ENCODE data around the gene NAPB. TPM values are rescaled to one million over a fixed set of nuclear protein-coding genes. Genes with fewer than 3 reads are reported as not detected.
"Not testable (repeated sequence)": the region's sequence is repeated elsewhere in the genome, so short reads cannot be mapped to it uniquely, and the experiment has no call there.

Gene NAPB
- total RNA-seq, 1 experiment from 2014 or later = 9.4 TPM

GRCh38 chr20:23361119-23361475 is 60.2 kb downstream of the NAPB start:
- in situ Hi-C loops (cut with HindIII; ENCODE audit: low pct_unique_long_range_greater_than_20kb, low sequenced_read_pairs) = no loop called here
- peak; percentile 38 for DNase-seq (ENCODE audit: low read depth, low spot score)

DNA sequence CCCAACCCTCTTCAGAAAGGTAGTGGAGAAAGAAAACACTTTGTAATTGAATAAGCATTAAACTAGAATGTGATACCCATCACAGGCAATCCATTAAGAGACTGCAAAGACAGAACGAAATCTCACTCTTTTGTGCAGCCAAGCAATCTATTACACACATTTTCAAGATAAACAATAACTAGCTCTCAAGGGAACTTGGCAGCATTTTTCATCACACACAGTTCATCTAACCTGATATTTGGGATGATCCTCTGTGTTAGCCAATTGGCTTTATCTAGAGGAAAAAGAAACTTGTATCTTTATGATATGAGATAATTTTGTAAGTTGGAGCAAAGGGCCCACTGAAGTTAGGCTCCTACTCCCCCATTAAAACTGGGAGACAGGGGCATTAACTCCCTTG is 60.8 kb downstream of the NAPB start:
- in situ Hi-C loops (cut with HindIII; ENCODE audit: low pct_unique_long_range_greater_than_20kb, low sequenced_read_pairs) = no loop called here
- no peak for DNase-seq (ENCODE audit: low read depth, low spot score)

DNA sequence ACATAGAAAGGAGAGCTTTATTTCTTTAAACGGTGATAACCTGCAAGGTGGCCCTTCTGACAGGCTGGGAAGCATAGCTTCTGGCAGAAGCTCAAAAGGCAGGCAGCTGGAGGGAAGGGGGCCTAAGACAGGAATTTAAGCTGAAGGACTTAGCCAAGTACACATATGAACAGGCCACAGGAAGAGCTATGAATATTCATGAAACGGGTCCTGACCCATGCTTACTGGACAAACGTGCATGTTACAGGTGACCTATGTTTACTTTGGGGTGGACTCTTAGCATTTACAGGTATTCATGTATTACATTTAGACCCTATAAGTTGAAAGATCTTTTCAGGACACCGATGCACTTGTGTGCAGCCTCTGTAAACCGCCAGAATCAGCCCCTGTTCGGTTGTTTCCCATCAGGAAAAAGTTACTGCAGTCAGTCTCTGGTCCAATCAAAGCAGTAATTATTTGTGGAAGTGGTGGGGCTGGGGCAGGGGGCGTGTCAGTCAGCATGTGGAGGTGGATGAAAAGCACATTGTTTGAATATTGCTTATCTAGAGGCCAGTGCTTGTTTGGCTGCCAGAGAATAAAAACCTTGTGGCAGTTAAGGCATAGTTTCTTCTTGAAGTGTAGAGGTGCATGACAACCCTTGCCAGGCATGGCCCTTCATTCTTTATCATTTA is 62.2 kb downstream of the NAPB start:
- peak; percentile 91 for DNase-seq (ENCODE audit: low read depth, low spot score)
- in situ Hi-C loops (cut with HindIII; ENCODE audit: low pct_unique_long_range_greater_than_20kb, low sequenced_read_pairs) = no loop called here

DNA sequence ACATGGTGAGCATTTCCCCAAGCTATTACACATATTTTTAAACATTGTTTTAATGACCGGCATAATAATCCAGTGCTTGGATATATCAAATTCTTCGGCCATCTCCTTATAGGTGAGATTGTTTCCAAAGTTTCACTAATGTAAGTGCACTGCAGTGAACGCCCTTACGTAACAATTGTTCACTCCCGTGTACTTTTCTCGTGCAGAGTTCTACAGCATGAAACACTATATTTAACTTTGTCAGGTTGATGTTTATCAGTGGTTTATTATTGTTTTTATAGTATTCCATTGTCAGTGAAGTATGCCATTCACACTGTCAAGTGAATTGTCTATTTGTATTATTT is 62.8 kb downstream of the NAPB start:
- in situ Hi-C loops (cut with HindIII; ENCODE audit: low pct_unique_long_range_greater_than_20kb, low sequenced_read_pairs) = no loop called here
- no peak for DNase-seq (ENCODE audit: low read depth, low spot score)

- in situ Hi-C loops (cut with HindIII; ENCODE audit: low pct_unique_long_range_greater_than_20kb, low sequenced_read_pairs) = no loop called here
- peak; percentile 99 for DNase-seq (ENCODE audit: low read depth, low spot score)
Observed at GRCh38 chr20:23357767-23358562, 63.3 kb downstream of the NAPB start.

DNA sequence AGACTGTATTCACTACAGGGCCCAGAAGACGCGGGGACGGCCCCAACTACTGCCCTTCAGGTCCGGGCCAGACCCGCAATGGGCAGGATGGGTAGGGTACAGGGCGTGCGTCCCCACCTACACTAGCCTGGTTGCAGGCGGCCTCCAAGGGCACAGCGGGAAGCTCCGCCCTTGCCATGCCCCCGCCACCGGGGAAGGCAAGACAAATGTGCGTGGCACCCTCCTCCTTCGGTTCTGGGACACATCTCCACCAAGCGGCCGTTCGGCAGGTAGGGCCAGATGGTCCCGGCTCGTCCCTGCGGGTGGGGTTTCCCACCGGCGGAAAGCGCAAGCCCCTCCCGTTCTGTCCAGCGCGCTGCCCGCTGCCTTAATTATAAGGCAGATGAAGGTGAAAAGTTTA is 65.1 kb downstream of the NAPB start:
- no peak for DNase-seq (ENCODE audit: low read depth, low spot score)
- in situ Hi-C loops (cut with HindIII; ENCODE audit: low pct_unique_long_range_greater_than_20kb, low sequenced_read_pairs) = no loop called here

GRCh38 chr20:23350904-23351838 is 70.1 kb downstream of the NAPB start:
- peak; percentile 47 for DNase-seq (ENCODE audit: low read depth, low spot score)
- in situ Hi-C loops (cut with HindIII; ENCODE audit: low pct_unique_long_range_greater_than_20kb, low sequenced_read_pairs) = no loop called here

DNA sequence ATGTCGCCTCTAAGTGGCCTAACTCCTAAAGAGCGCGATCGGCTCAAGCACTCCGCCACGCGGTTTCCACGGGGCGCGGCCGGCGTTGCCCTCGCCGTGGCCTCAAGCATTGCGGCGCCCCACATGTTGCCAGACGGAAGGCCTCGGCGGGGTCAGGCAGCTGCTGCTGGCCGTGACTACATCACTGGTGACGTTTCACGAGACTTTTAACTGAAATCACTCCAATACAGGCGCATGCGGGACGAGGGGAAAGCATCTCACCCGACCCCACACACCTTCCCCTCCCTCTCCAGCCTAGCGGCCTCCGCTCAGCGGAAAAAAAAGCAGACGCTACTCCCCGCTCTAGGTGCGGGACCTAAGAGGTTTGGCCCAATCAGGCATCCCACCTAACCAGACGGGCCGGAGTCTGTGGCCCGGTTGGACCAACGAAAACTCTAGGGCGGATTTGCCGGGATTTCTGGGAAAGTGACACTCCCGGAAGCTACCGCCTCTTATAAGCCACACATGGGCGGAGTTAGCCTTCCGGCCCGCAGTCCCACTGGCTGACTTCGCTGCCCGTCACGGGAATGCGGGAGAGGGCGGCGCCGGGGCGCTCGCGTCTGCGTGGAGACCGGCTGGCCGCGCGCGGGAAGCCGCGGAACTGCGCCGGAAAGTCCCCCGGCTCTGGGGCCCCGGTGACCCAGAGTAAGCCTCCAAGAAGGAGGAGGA is 70.9 kb downstream of the NAPB start, which contains the start of gene NXT1:
TSS of gene NXT1 (plus strand) at position 596 of the 708 bp plus-strand sequence. CDS start 3,251 bp downstream, outside the sequence.
- peak; percentile 99 for DNase-seq (ENCODE audit: low read depth, low spot score)
- in situ Hi-C loops (cut with HindIII; ENCODE audit: low pct_unique_long_range_greater_than_20kb, low sequenced_read_pairs) = no loop called here

- in situ Hi-C loops (cut with HindIII; ENCODE audit: low pct_unique_long_range_greater_than_20kb, low sequenced_read_pairs) = no loop called here
Observed at GRCh38 chr20:23349338-23350195, 71.7 kb downstream of the NAPB start.

GRCh38 chr20:23348510-23348909 is 72.8 kb downstream of the NAPB start:
- DNase-seq (ENCODE audit: low read depth, low spot score); in situ Hi-C loops (cut with HindIII; ENCODE audit: low pct_unique_long_range_greater_than_20kb, low sequenced_read_pairs): not testable (repeated sequence)

More at GRCh38 chr20:23349338-23350195, 71.7 kb downstream of the NAPB start:
- peak; percentile 75 for DNase-seq (ENCODE audit: low read depth, low spot score)

DNA sequence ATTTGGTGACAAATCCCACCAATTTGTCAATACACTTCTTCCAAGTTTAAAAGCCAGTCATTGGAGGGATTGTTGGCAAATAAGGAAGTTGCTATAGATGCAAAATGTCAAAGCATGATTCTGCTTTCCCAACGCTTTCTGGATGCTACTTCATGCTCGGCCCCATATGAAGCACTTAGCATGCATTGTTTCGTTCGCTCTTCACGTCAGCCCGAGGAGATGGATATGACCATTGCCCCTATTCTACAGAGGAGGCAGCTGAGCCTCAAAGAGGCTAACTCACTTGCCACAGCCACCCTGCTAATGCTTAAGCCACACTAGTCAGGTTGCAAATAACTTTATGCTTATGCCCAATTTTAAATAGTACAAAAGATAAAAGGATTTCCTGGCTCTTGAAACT is 73.5 kb downstream of the NAPB start:
- in situ Hi-C loops (cut with HindIII; ENCODE audit: low pct_unique_long_range_greater_than_20kb, low sequenced_read_pairs) = no loop called here

GRCh38 chr20:23346002-23346401 is 75.3 kb downstream of the NAPB start:
- no peak for DNase-seq (ENCODE audit: low read depth, low spot score)
- in situ Hi-C loops (cut with HindIII; ENCODE audit: low pct_unique_long_range_greater_than_20kb, low sequenced_read_pairs) = no loop called here

More for the DNA sequence above, 73.5 kb downstream of the NAPB start:
- no peak for DNase-seq (ENCODE audit: low read depth, low spot score)

DNA sequence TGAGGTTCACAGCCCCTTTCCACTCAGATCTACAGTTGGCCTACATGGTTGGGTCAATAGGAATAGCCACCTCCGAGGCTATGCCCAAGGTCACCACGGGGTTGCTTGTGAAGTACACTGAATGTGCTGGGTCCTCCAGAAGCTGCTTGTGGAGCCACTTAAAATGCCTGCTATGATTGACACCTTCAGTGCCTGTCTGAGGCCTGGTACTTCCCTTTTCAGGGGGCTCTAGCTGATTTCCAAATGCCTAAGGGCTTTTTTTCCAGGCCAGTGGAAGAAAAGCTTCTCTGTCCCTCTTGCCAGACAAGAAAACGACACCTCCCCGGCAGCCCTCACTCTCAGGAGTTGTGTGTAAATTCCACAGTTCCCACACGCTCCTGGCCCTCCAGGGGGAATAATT is 77.0 kb downstream of the NAPB start:
- in situ Hi-C loops (cut with HindIII; ENCODE audit: low pct_unique_long_range_greater_than_20kb, low sequenced_read_pairs) = no loop called here
- peak; percentile 20 for DNase-seq (ENCODE audit: low read depth, low spot score)

DNA sequence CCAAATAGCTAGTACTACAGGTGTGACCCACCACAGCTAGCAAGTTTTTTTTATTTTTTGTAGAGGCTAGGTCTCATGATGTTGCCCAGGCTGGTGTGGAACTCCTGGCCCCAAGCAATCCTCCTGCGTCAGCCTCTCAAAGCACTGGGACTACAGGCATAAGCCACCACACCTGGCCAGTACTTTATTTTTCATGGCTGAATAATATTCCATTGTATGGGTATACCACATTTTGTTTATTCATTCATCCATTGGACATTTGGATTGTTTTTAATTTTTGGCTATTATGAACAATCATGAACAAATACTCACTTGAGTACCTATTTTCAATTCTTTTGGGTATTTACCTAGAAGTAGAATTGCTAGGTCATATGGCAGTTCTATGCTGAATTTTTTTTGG is 77.7 kb downstream of the NAPB start:
- no peak for DNase-seq (ENCODE audit: low read depth, low spot score)
- in situ Hi-C loops (cut with HindIII; ENCODE audit: low pct_unique_long_range_greater_than_20kb, low sequenced_read_pairs) = no loop called here

- in situ Hi-C loops (cut with HindIII; ENCODE audit: low pct_unique_long_range_greater_than_20kb, low sequenced_read_pairs) = no loop called here
- no peak for DNase-seq (ENCODE audit: low read depth, low spot score)
Observed at GRCh38 chr20:23341073-23341472, 80.2 kb downstream of the NAPB start.

DNA sequence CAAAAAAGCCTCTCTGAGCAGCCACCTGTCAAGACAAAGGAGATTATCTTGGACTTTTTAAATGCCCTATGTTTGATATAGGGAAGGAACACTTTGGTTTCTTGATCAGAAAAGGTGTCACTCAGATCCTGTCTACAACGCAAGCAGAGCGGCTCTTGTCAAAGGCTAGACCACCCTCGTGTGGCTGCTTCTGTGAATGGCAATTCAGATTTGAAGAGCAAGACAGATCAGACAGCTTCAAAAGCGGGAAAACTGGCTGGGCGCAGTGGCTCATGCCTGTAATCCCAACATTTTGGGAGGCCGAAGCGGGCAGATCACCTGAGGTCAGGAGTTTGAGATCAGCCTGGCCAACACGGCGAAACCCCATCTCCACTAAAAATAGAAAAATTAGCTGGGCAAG is 80.8 kb downstream of the NAPB start:
- DNase-seq (ENCODE audit: low read depth, low spot score) = peak; percentile 78
- in situ Hi-C loops (cut with HindIII; ENCODE audit: low pct_unique_long_range_greater_than_20kb, low sequenced_read_pairs) = no loop called here

DNA sequence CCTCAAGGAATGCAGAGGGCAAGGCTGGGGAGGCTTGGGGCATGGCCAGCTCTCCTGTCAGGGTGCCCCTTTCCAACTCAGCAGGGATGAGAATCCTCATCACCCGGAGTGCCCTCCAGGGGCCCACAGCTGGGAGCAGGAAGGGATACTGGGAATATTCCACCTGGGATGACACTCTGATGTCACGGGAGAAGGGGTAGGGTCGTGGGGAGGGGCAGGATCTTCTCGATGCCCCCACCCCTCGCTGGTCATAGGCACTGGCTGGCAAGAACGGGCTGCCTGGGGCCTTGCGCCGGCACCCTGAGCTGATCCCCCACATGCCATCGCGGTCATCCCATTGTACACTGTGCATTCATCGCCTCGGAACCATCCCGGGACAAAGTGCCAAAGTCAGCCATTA is 81.3 kb downstream of the NAPB start:
- in situ Hi-C loops (cut with HindIII; ENCODE audit: low pct_unique_long_range_greater_than_20kb, low sequenced_read_pairs) = no loop called here
- DNase-seq (ENCODE audit: low read depth, low spot score) = no peak

Data from SK-MEL-5 (cell line).